ENCODE data around the gene ACAA2.

Gene ACAA2

DNA sequence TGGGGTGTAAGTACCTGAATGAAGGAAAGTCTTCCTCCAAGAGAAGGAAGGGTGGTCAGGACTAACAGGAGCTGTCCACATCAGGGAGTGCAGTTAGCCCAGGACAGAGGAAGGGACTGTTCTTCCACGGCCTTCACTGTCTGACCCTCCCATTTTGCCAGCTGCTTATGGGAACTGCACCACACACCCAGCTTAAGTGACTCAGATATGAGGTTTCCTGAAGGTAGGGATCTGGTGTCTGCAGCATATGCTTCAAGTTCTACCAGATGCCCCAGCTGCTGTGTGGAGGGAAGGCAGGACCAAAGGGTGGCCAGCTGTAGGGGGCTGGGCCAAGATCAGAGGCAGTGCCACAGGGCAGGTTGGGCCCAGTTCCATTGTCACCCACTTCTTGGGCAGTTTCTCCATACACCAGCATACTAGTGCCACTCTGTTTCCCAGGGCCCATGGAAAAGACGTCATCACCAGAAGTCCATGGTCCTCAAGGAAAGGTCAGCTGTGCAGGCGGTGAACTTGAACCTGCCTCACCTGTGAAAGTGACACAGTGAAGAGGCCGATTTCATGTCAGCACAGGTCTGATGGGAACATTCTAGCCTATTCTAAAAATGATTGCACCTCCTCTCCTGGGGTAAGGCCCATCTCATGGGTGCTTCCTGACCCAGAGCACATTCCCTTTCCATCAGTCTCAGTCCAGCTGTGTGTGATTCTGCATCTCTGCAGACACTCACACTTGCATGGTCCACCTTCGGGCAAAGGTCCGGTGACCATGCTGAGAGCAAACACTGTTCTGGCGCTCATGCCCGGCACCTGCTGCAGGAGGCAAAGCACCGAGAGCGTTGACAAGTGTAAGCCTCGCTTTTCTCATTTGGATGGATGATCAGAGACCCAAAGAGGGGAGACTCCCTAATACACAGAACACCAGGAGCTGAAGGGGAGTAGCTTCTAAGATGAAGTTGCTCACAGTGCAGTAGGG, 68.0 kb downstream of the ACAA2 start:
- POLR2A ChIA-PET: interaction anchor here (0.6 kb wide), 1 partner anchor 90 kb away, joined by 3 read pairs; no protein-coding TSS in a partner anchor
- CTCF ChIA-PET: interaction anchor here (0.9 kb wide), 2 partner anchors 16 to 18 kb away, joined by 3 read pairs; no protein-coding TSS in a partner anchor
- H3K4me3 ChIP-seq (ENCODE audit: low read depth, low read length): no peak overlapping the region
- TF ChIP-seq CTCF (IDR thresholded peaks at IDR 0.05; ENCODE audit: insufficient read depth, low read length, missing control alignments): no peak
- no peak for DNase-seq (ENCODE audit: low read depth, low spot score)

DNA sequence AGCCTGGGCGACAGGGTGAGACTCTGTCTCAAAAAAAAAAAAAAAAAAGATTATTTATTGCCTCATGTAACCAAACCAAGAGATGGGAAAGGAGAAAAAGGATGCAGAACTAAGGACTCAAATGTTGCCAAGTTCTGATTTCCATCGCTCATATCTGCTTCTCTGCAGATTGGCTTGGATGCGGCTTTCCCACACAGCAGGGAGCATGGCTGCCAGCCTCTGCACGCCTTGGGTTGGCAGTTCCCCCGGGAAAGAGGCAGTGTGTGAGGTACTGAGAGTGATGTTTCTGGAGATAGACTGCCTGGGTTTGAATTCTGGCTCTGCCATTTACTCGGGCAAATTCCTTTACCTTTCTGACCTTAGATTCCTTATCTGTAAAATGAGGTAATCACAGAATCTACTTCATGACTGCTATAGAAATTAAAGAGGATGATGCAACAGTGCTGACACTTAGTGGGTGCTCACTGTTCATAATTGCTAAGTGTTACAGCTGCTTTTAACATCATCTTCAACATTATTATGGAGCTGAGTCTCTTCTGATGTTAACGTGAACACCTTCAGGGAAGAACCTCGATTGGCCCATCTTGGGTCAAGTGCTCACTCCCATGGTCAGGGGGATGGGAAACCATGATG, 68.8 kb downstream of the ACAA2 start:
- ChIA-PET CTCF (no interaction called here), POLR2A (no interaction called here)
- no peak for TF ChIP-seq CTCF (IDR thresholded peaks at IDR 0.05; ENCODE audit: insufficient read depth, low read length, missing control alignments)
- no peak for DNase-seq (ENCODE audit: low read depth, low spot score)
- H3K4me3 ChIP-seq (ENCODE audit: low read depth, low read length): no peak overlapping the region

- ChIA-PET CTCF (interaction anchor here (1.0 kb wide), 1 partner anchor 118 kb away, joined by 3 read pairs; no protein-coding TSS in a partner anchor), POLR2A (no interaction called here)
- no peak overlapping the region for H3K4me3 ChIP-seq (ENCODE audit: low read depth, low read length)
- no peak for TF ChIP-seq CTCF (IDR thresholded peaks at IDR 0.05; ENCODE audit: insufficient read depth, low read length, missing control alignments)
- DNase-seq (ENCODE audit: low read depth, low spot score): no peak
Measured at GRCh38 chr18:49743117-49743567, 70.2 kb downstream of the ACAA2 start.

GRCh38 chr18:49742316-49743116, 70.8 kb downstream of the ACAA2 start:
- POLR2A ChIA-PET: no interaction called here
- TF ChIP-seq CTCF (IDR thresholded peaks at IDR 0.05; ENCODE audit: insufficient read depth, low read length, missing control alignments): no peak
- no peak for DNase-seq (ENCODE audit: low read depth, low spot score)
- H3K4me3 ChIP-seq (ENCODE audit: low read depth, low read length): no peak overlapping the region
- CTCF ChIA-PET: interaction anchor here (1.1 kb wide), 1 partner anchor 13 kb away, joined by 6 read pairs; no protein-coding TSS in a partner anchor

GRCh38 chr18:49739275-49739674, 74.1 kb downstream of the ACAA2 start:
- TF ChIP-seq CTCF (IDR thresholded peaks at IDR 0.05; ENCODE audit: insufficient read depth, low read length, missing control alignments): no peak
- POLR2A ChIA-PET: no interaction called here
- CTCF ChIA-PET: interaction anchor here (0.7 to 1.2 kb wide), 3 partner anchors 10 to 180 kb away, joined by 3 to 7 read pairs (median 3); no protein-coding TSS in a partner anchor

More at GRCh38 chr18:49739275-49739674, 74.1 kb downstream of the ACAA2 start:
- no peak for DNase-seq (ENCODE audit: low read depth, low spot score)
- no peak overlapping the region for H3K4me3 ChIP-seq (ENCODE audit: low read depth, low read length)

Data from AG04449 (cell line).